Gastroesophageal sphincter (tissue), 3 donors: ENCODE data around the gene LINC00632.

Source experiments
- EP300 ChIP-seq: sonication (generic); formaldehyde crosslinking; IDR thresholded peaks from one replicate; pipeline ENCODE4 v1.6.1; 2017; ENCODE audit warnings: antibody characterized with exemption, mild to moderate bottlenecking
- POLR2A ChIP-seq, 2 donors: fragments of 450-650 bp; IDR thresholded peaks; one replicate each; pipeline ENCODE4 v1.6.1; 2017; ENCODE audit warnings: antibody characterized with exemption in 2 of 2, mild to moderate bottlenecking in 2 of 2, moderate library complexity in 1 of 2
- POLR2AphosphoS5 ChIP-seq: sonication (generic); formaldehyde crosslinking; IDR thresholded peaks from one replicate; pipeline ENCODE4 v1.6.1; 2017; ENCODE audit warnings: antibody characterized with exemption
- TF ChIP-seq, protein P1 (sequence below), 4 experiments: fragments of 200-600 bp in 2 of 4; fragments of 450-650 bp in 2 of 4; sonication (generic) in 1 of 4; IDR thresholded peaks; one replicate each; pipeline ENCODE4 v1.5.1; 2017 to 2019; ENCODE audit warnings: antibody characterized with exemption in 4 of 4, mild to moderate bottlenecking in 2 of 4, moderate library complexity in 2 of 4

DNA sequence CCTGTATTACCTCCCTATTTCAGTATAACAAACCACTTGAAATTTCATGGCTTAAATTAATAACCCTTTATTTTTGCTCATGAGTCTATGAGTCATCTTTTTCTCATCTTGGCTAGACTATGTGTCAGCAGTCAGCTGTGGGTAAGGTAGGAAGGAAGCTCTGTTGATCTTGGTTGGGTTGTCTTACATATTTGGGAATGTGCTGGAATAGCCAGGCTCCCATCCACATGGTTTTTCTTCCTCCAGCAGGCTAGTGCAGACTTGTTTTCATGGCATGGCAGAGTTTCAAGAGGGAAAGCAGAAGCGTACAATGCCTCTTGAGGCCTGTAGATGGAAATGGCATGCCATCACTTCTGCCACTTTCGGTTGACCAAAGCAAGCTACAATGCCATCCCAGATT, 89.7 kb downstream of the LINC00632 start:
- TF ChIP-seq, protein P1, sequence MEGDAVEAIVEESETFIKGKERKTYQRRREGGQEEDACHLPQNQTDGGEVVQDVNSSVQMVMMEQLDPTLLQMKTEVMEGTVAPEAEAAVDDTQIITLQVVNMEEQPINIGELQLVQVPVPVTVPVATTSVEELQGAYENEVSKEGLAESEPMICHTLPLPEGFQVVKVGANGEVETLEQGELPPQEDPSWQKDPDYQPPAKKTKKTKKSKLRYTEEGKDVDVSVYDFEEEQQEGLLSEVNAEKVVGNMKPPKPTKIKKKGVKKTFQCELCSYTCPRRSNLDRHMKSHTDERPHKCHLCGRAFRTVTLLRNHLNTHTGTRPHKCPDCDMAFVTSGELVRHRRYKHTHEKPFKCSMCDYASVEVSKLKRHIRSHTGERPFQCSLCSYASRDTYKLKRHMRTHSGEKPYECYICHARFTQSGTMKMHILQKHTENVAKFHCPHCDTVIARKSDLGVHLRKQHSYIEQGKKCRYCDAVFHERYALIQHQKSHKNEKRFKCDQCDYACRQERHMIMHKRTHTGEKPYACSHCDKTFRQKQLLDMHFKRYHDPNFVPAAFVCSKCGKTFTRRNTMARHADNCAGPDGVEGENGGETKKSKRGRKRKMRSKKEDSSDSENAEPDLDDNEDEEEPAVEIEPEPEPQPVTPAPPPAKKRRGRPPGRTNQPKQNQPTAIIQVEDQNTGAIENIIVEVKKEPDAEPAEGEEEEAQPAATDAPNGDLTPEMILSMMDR (IDR thresholded peaks at IDR 0.05), result no peak
- no peak for TF ChIP-seq POLR2A (IDR thresholded peaks at IDR 0.05)
- TF ChIP-seq EP300, result no peak
- no peak for TF ChIP-seq POLR2AphosphoS5
